H1 (cell line): ENCODE data around the gene ZBTB47.

ENCODE experiments used
- GABPA ChIP-seq: IDR thresholded peaks from 2 replicates; pipeline ENCODE4 v1.6.1; 2011; ENCODE audit warnings: mild to moderate bottlenecking, low read length, moderate library complexity, borderline replicate concordance; ENCODE audit not compliant: insufficient read depth
- HDAC2 ChIP-seq, 2 experiments: fragments of 300-600 bp in 1 of 2; sonication (generic) in 1 of 2; IDR thresholded peaks; 2 replicates each; pipeline ENCODE4 v1.6.1; 2011 to 2012; ENCODE audit warnings: low read depth in 2 of 2, low read length in 2 of 2, mild to moderate bottlenecking in 2 of 2, moderate library complexity in 2 of 2, borderline replicate concordance in 1 of 2, inconsistent platforms in 1 of 2
- POLR2A ChIP-seq, 2 experiments: IDR thresholded peaks; 1 replicate in 1 of 2; 2 replicates in 1 of 2; pipeline ENCODE4 v1.6.1; 2011; ENCODE audit warnings: low read depth in 2 of 2, low read length in 2 of 2, mild to moderate bottlenecking in 2 of 2; ENCODE audit errors: control extremely low read depth in 1 of 2
- RNF2 ChIP-seq: fragments of 200-900, 300-1000 bp; sonication (generic); IDR thresholded peaks from 2 replicates; pipeline ENCODE4 v1.7.1; 2016; ENCODE audit warnings: borderline replicate concordance, low read depth, mild to moderate bottlenecking, antibody characterized with exemption, low read length; ENCODE audit not compliant: poor library complexity, severe bottlenecking; ENCODE audit errors: missing control alignments
- TEAD4 ChIP-seq: IDR thresholded peaks from 2 replicates; pipeline ENCODE4 v1.6.1; 2012; ENCODE audit warnings: low read depth, low read length, inconsistent platforms, mixed read lengths
- ZNF274 ChIP-seq: IDR thresholded peaks from 2 replicates; pipeline ENCODE4 v1.7.0; 2012; ENCODE audit warnings: low read length, borderline replicate concordance; ENCODE audit errors: extremely low read depth

DNA sequence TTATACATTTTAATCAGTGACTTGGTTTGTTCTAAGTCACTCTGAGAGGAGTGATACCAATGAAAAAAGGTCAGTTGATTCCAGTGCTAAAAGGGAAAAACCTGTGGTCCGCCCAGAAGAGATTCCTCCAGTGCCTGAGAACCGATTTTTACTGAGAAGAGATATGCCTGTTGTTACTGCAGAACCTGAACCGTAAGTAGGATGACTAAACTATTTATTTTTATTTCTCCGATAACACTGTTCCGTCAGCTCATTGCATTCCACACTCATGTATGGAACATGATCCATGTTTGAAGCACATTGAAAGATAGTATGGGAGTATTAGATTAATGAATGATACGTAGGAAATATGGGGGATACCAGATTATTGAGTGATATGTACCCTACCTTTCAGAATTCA lies 20.0 kb upstream of the ZBTB47 start:
- TF ChIP-seq POLR2A (IDR thresholded peaks at IDR 0.05; ENCODE audit: control extremely low read depth in 1 of 2, low read depth in 2 of 2, low read length in 2 of 2) (no peak), TEAD4 (no peak), RNF2 (no peak), ZNF274 (no peak), GABPA (no peak), HDAC2 (IDR thresholded peaks at IDR 0.05; ENCODE audit: borderline replicate concordance in 1 of 2, low read depth in 2 of 2, low read length in 2 of 2) (no peak)
